SU-DHL-6 (cell line): Measurements from ENCODE around the gene TPR.

Experiments used
- H2AFZ ChIP-seq: fragments of 200-600 bp; sonication (generic); 2 replicates; pipeline ENCODE4 v1.6.1; 2014; ENCODE audit warnings: low read depth, mild to moderate bottlenecking, moderate library complexity, mixed read lengths, antibody characterized with exemption, low read length; ENCODE audit not compliant: severe bottlenecking
- H3F3A ChIP-seq: fragments of 200-600 bp; shearing (Covaris generic); 2 replicates; pipeline ENCODE4 v1.6.0; 2016; ENCODE audit warnings: antibody characterized with exemption, mild to moderate bottlenecking; ENCODE audit not compliant: insufficient read depth
- H3K27ac ChIP-seq: fragments of 200-600 bp; sonication (generic); 2 replicates; pipeline ENCODE4 v1.5.1; 2016; ENCODE audit warnings: low read depth, mild to moderate bottlenecking, low read length, moderate library complexity, mixed read lengths
- H3K27me3 ChIP-seq: fragments of 200-600 bp; sonication (generic), shearing (Covaris generic); 2 replicates; pipeline ENCODE4 v1.6.0; 2014; ENCODE audit warnings: mild to moderate bottlenecking, low read length
- H3K36me3 ChIP-seq: fragments of 200-600 bp; sonication (generic); 2 replicates; pipeline ENCODE4 v1.6.1; 2014; ENCODE audit warnings: mild to moderate bottlenecking, low read length, mixed read lengths
- H3K4me2 ChIP-seq: fragments of 300-600, 200-600 bp; shearing (Covaris generic), sonication (generic); 2 replicates; pipeline ENCODE4 v1.6.0; 2014; ENCODE audit warnings: low read length, low read depth, mild to moderate bottlenecking; ENCODE audit not compliant: poor library complexity, severe bottlenecking
- H3K4me3 ChIP-seq: fragments of 200-600 bp; sonication (generic); 2 replicates; pipeline ENCODE4 v1.5.1; 2014; ENCODE audit warnings: antibody characterized with exemption, low read length, mild to moderate bottlenecking, mixed read lengths; ENCODE audit not compliant: insufficient read depth, poor library complexity, severe bottlenecking
- H3K79me2 ChIP-seq: fragments of 200-600 bp; sonication (generic); 2 replicates; pipeline ENCODE4 v1.6.1; 2014; ENCODE audit warnings: mild to moderate bottlenecking, low read length, moderate library complexity; ENCODE audit not compliant: insufficient read depth
- H3K9ac ChIP-seq: fragments of 200-600 bp; sonication (generic); 2 replicates; pipeline ENCODE4 v1.7.0; 2014; ENCODE audit warnings: mild to moderate bottlenecking, low read length
- H3K9me2 ChIP-seq: fragments of 200-600 bp; sonication (generic); replicated peaks from 2 replicates; pipeline ENCODE4 v1.6.1; 2014; ENCODE audit warnings: low read length; ENCODE audit not compliant: insufficient read depth
- H3K9me3 ChIP-seq: fragments of 200-600 bp; sonication (generic); 2 replicates; pipeline ENCODE4 v1.6.1; 2014; ENCODE audit warnings: low read length, mixed read lengths; ENCODE audit not compliant: insufficient read depth
- H4K20me1 ChIP-seq: fragments of 200-600 bp; sonication (generic); 2 replicates; pipeline ENCODE4 v1.6.1; 2014; ENCODE audit warnings: low read depth, mild to moderate bottlenecking, antibody characterized with exemption, low read length, moderate library complexity, mixed read lengths
- CTCF ChIP-seq: fragments of 200-600 bp; sonication (generic); IDR thresholded peaks from one replicate; pipeline ENCODE4 v1.5.1; 2017; ENCODE audit warnings: antibody characterized with exemption, mild to moderate bottlenecking, low read length, moderate library complexity; ENCODE audit not compliant: insufficient read depth, poor library complexity, severe bottlenecking
- EZH2phosphoT487 ChIP-seq: fragments of 200-600 bp; sonication (generic), shearing (Covaris generic); conservative IDR thresholded peaks from 2 replicates; pipeline ENCODE4 v1.6.1; 2018; ENCODE audit warnings: mild to moderate bottlenecking, antibody characterized with exemption, low read length, moderate library complexity, mixed read lengths

The TPR gene

GRCh38 chr1:186289943-186290545 lies 85.0 kb downstream of the TPR start:
- H3K27me3 ChIP-seq: no peaks in the 10 kb centered on the region
- H3F3A ChIP-seq: no peaks in the 10 kb centered on the region
- no peak overlapping the region for H3K4me3 ChIP-seq

GRCh38 chr1:186286615-186287315 lies 88.3 kb downstream of the TPR start:
- Histone ChIP-seq H3K27me3 (no peaks in the 10 kb centered on the region), H3K9ac (no peak overlapping the region), H3K36me3 (no peaks in the 10 kb centered on the region), H3K9me3 (no peaks in the 10 kb centered on the region), H3K79me2 (no peaks in the 10 kb centered on the region), H3K4me3 (no peak overlapping the region), H3K27ac (no peak overlapping the region), H2AFZ (no peak overlapping the region), H3K4me2 (no peak overlapping the region), H4K20me1 (no peaks in the 10 kb centered on the region), H3F3A (no peaks in the 10 kb centered on the region), H3K9me2 (no peaks in the 10 kb centered on the region)
- no peak for TF ChIP-seq EZH2phosphoT487
- TF ChIP-seq CTCF: no peak

More at GRCh38 chr1:186289943-186290545, 85.0 kb downstream of the TPR start:
- H3K36me3 ChIP-seq: no peaks in the 10 kb centered on the region
- H3K9me2 ChIP-seq: no peaks in the 10 kb centered on the region
- TF ChIP-seq CTCF (no peak), EZH2phosphoT487 (no peak)
- no peak overlapping the region for H3K4me2 ChIP-seq
- H3K27ac ChIP-seq: no peak overlapping the region
- H4K20me1 ChIP-seq: no peaks in the 10 kb centered on the region
- no peak overlapping the region for H2AFZ ChIP-seq
- no peaks in the 10 kb centered on the region for H3K9me3 ChIP-seq
- H3K79me2 ChIP-seq: no peaks in the 10 kb centered on the region
- H3K9ac ChIP-seq: no peak overlapping the region

- Histone ChIP-seq H3K4me3 (no peak overlapping the region), H3K79me2 (no peaks in the 10 kb centered on the region), H3K9me2 (no peaks in the 10 kb centered on the region), H3K27me3 (no peaks in the 10 kb centered on the region), H3K4me2 (no peak overlapping the region), H3K36me3 (no peaks in the 10 kb centered on the region), H3K9ac (no peak overlapping the region), H4K20me1 (no peaks in the 10 kb centered on the region), H3F3A (no peaks in the 10 kb centered on the region), H3K9me3 (no peaks in the 10 kb centered on the region), H3K27ac (no peak overlapping the region), H2AFZ (no peak overlapping the region)
- TF ChIP-seq EZH2phosphoT487: no peak
- no peak for TF ChIP-seq CTCF
Measured at GRCh38 chr1:186283374-186283773, 91.7 kb downstream of the TPR start.
